ENCODE data around the gene BMPER.

DNA sequence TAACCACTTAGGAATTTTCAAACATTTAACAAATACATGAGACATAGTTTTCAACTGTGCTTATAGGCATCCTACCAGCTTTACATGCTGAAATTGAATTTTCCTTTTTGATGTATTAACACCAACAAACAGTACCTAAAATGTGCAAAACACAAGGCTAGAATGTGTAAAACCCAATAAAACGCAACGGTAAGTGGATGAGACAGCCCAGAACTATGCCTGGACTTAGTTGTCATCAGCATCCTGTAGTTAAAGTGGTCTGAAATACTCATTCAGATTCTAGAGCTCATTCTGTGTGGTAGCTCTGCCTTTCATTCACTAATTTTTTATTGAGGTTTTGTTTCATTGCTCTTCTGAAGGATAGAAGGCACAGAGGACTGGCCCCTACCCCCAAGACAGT, 137.1 kb downstream of the BMPER start:
- TF ChIP-seq, protein P1, sequence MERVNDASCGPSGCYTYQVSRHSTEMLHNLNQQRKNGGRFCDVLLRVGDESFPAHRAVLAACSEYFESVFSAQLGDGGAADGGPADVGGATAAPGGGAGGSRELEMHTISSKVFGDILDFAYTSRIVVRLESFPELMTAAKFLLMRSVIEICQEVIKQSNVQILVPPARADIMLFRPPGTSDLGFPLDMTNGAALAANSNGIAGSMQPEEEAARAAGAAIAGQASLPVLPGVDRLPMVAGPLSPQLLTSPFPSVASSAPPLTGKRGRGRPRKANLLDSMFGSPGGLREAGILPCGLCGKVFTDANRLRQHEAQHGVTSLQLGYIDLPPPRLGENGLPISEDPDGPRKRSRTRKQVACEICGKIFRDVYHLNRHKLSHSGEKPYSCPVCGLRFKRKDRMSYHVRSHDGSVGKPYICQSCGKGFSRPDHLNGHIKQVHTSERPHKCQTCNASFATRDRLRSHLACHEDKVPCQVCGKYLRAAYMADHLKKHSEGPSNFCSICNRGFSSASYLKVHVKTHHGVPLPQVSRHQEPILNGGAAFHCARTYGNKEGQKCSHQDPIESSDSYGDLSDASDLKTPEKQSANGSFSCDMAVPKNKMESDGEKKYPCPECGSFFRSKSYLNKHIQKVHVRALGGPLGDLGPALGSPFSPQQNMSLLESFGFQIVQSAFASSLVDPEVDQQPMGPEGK (CRISPR knock-in tag; IDR thresholded peaks at IDR 0.05; ENCODE audit: borderline replicate concordance) = no peak
- TF ChIP-seq ZFP30 (CRISPR knock-in tag; IDR thresholded peaks at IDR 0.05) (no peak), ISL1 (CRISPR knock-in tag; IDR thresholded peaks at IDR 0.05) (no peak)

Data from SK-N-SH treated with all-trans-retinoic acid at 6 μM for 48 hours (cell line).